Endothelial cell of umbilical vein (primary cell): ENCODE data around the gene GKN2. TPM values are rescaled to one million over a fixed set of nuclear protein-coding genes. Genes with fewer than 3 reads are reported as not detected.

Experiments
- BruUV-seq: library from RNA; stranded (reverse); fragments of 400-500 nt; replicated peaks from 2 replicates; lab custom pipeline; 2021; lab: Mats Ljungman, UMichigan
- CTCF ChIA-PET: fragments of 300-600, 350-600 bp; sonication (Branson Sonifier 250); formaldehyde crosslinking; loops from one replicate; lab custom pipeline; 2021; ENCODE audit warnings: antibody characterized with exemption, inconsistent platforms; lab: Charles Lee
- POLR2A ChIA-PET: fragments of 300-600, 350-600 bp; sonication (Branson Sonifier 250); formaldehyde crosslinking; loops from one replicate; lab custom pipeline; 2021; ENCODE audit warnings: antibody characterized with exemption, inconsistent platforms; lab: Charles Lee
- DNase-seq: peaks from one replicate; pipeline ENCODE4 v3.0.0-alpha.2; 2011; ENCODE audit warnings: low read depth, low spot score
- FAIRE-seq: peaks from 2 replicates; lab custom pipeline; 2011; peaks lifted over from hg19 to GRCh38; lab: Jason Lieb, UNC
- H2AFZ ChIP-seq: 2 replicates; pipeline ENCODE4 v1.6.0; 2012; ENCODE audit warnings: low read depth, low read length, control low read depth, inconsistent platforms
- H3K27ac ChIP-seq: 2 replicates; pipeline ENCODE4 v1.5.1; 2011; ENCODE audit warnings: low read depth, mild to moderate bottlenecking, control low read depth, low read length, moderate library complexity; ENCODE audit not compliant: insufficient read depth
- H3K27me3 ChIP-seq, 2 experiments: 2 replicates each; pipeline versions ENCODE4 v1.6.0 to v1.6.1; 2011; ENCODE audit warnings: low read length in 2 of 2, mixed read lengths in 1 of 2; ENCODE audit not compliant: control insufficient read depth in 2 of 2, insufficient read depth in 2 of 2
- H3K36me3 ChIP-seq, 2 experiments: 2 replicates in 1 of 2; 3 replicates in 1 of 2; pipeline ENCODE4 v1.5.1; 2011; ENCODE audit warnings: low read length in 2 of 2, mild to moderate bottlenecking in 1 of 2, moderate library complexity in 1 of 2; ENCODE audit not compliant: control insufficient read depth in 2 of 2, insufficient read depth in 2 of 2; ENCODE audit errors: extremely low read depth in 1 of 2
- H3K4me1 ChIP-seq: 3 replicates; pipeline ENCODE4 v1.5.1; 2011; ENCODE audit warnings: mild to moderate bottlenecking, low read length; ENCODE audit not compliant: control insufficient read depth, insufficient read depth; ENCODE audit errors: extremely low read depth
- H3K4me2 ChIP-seq: 2 replicates; pipeline ENCODE4 v1.6.1; 2011; ENCODE audit warnings: low read length, control low read depth, mixed read lengths; ENCODE audit not compliant: insufficient read depth
- H3K4me3 ChIP-seq, 3 experiments: fragments of 200-600 bp in 1 of 3; sonication (generic), shearing (Covaris generic) in 1 of 3; replicated peaks in 1 of 3; 2 replicates each; pipeline ENCODE4 v1.5.1; 2011 to 2016; ENCODE audit warnings: control low read depth in 3 of 3, low read length in 3 of 3, mild to moderate bottlenecking in 2 of 3, inconsistent platforms in 1 of 3, low read depth in 1 of 3, moderate library complexity in 1 of 3; ENCODE audit not compliant: insufficient read depth in 1 of 3
- H3K79me2 ChIP-seq: 2 replicates; pipeline ENCODE4 v1.6.0; 2012; ENCODE audit warnings: low read length, inconsistent platforms; ENCODE audit not compliant: control insufficient read depth, insufficient read depth
- H3K9ac ChIP-seq: replicated peaks from 2 replicates; pipeline ENCODE3; 2011; ENCODE audit warnings: low read length, control low read depth; ENCODE audit not compliant: insufficient read depth; ENCODE audit errors: extremely low read depth
- H3K9me1 ChIP-seq: replicated peaks from 3 replicates; pipeline ENCODE4 v1.6.0; 2011; ENCODE audit warnings: mild to moderate bottlenecking, low read length; ENCODE audit not compliant: control insufficient read depth, insufficient read depth; ENCODE audit errors: extremely low read depth
- H3K9me3 ChIP-seq: replicated peaks from 2 replicates; pipeline ENCODE4 v1.5.1; 2012; ENCODE audit warnings: low read length, inconsistent platforms; ENCODE audit not compliant: control insufficient read depth, insufficient read depth
- H4K20me1 ChIP-seq: replicated peaks from 2 replicates; pipeline ENCODE3; 2011; ENCODE audit warnings: mild to moderate bottlenecking, low read length; ENCODE audit not compliant: control insufficient read depth, insufficient read depth; ENCODE audit errors: extremely low read depth
- CTCF ChIP-seq, 2 donors: IDR thresholded peaks; 1 replicate in 1 of 2; 2 replicates in 1 of 2; pipeline ENCODE4 v1.5.1; 2011; ENCODE audit warnings: low read length in 2 of 2, mild to moderate bottlenecking in 2 of 2, moderate library complexity in 2 of 2, control low read depth in 1 of 2, inconsistent platforms in 1 of 2, low read depth in 1 of 2; ENCODE audit not compliant: insufficient read depth in 1 of 2; ENCODE audit errors: extremely low read depth in 1 of 2
- EZH2 ChIP-seq: IDR thresholded peaks from 2 replicates; pipeline ENCODE4 v1.6.1; 2012; ENCODE audit warnings: borderline replicate concordance, low read depth, mild to moderate bottlenecking, moderate library complexity, low read length, inconsistent platforms; ENCODE audit not compliant: severe bottlenecking
- FOS ChIP-seq: IDR thresholded peaks from 2 replicates; pipeline ENCODE4 v1.6.1; 2011; ENCODE audit warnings: mild to moderate bottlenecking, low read length, moderate library complexity, borderline replicate concordance; ENCODE audit not compliant: insufficient read depth
- GATA2 ChIP-seq: IDR thresholded peaks from 2 replicates; pipeline ENCODE4 v1.7.0; 2011; ENCODE audit warnings: low read depth, mild to moderate bottlenecking, moderate library complexity, mixed read lengths, low read length; ENCODE audit not compliant: insufficient read length, insufficient read depth
- JUN ChIP-seq: IDR thresholded peaks from 2 replicates; pipeline ENCODE4 v1.6.1; 2011; ENCODE audit warnings: borderline replicate concordance, low read depth; ENCODE audit not compliant: insufficient read length, insufficient read depth
- MAX ChIP-seq: IDR thresholded peaks from 2 replicates; pipeline ENCODE4 v1.6.1; 2011; ENCODE audit not compliant: insufficient read depth, insufficient read length
- MYC ChIP-seq: IDR thresholded peaks from one replicate; pipeline ENCODE4 v1.6.1; 2011; ENCODE audit warnings: mild to moderate bottlenecking, low read depth, low read length
- POLR2A ChIP-seq: IDR thresholded peaks from 2 replicates; pipeline ENCODE4 v1.6.1; 2012; ENCODE audit warnings: low read depth, mild to moderate bottlenecking, control low read depth, low read length
- POLR2AphosphoS5 ChIP-seq: IDR thresholded peaks from 2 replicates; pipeline ENCODE4 v1.6.1; 2012; ENCODE audit warnings: low read depth, mild to moderate bottlenecking, control low read depth, low read length, moderate library complexity; ENCODE audit not compliant: insufficient read depth
- dilution Hi-C: fragments of 300-500 bp; cut with MboI; formaldehyde crosslinking; loops from one replicate; pipeline ENCODE4 v1.15.0; 2019; ENCODE audit warnings: low sequenced_read_pairs; ENCODE audit not compliant: extremely low pct_ligation_motif_present
- intact Hi-C: fragments of 100-400 bp; cut with micrococcal nuclease; formaldehyde crosslinking; loops from one replicate; pipeline ENCODE4 v1.10.0; 2022
- polyA plus RNA-seq, 4 experiments: library from polyadenylated mRNA; depleted of rRNA in 3 of 4; stranded (reverse) in 3 of 4; unstranded in 1 of 4; fragments of >200 nt; gene quantifications; 2 replicates each; pipeline versions ENCODE4 v1.2.1 to v1.2.3, GENCODE V29; 2011 to 2012; ENCODE audit warnings: missing spikeins in 1 of 4
- total RNA-seq: library from RNA; stranded (reverse); gene quantifications from 2 replicates; pipeline ENCODE4 v1.2.3, GENCODE V29; 2021

Gene GKN2
- total and polyA plus RNA-seq, 2 donors (not counting 3 experiments of a cell fraction or from before 2014, with no cell fraction given), result not detected

- Histone ChIP-seq H3K4me3 (no peak overlapping the region), H3K27ac (no peak overlapping the region), H2AFZ (no peak overlapping the region), H3K4me2 (no peak overlapping the region), H4K20me1 (no peaks in the 10 kb centered on the region), H3K36me3 (no peaks in the 10 kb centered on the region), H3K9me1 (no peaks in the 10 kb centered on the region), H3K79me2 (no peaks in the 10 kb centered on the region), H3K4me1 (peaks cover 32% of the 10 kb centered on the region), H3K9ac (no peak overlapping the region), H3K27me3 (peaks cover 2 to 3% of the 10 kb centered on the region in 2 experiments), H3K9me3 (no peaks in the 10 kb centered on the region)
- intact Hi-C loops, result loop anchor here (5.0 kb wide), 1 partner anchor 439 kb away; the partner anchor contains the start of genes APLF and FBXO48
- ChIA-PET CTCF (interaction anchor here (1.0 to 6.5 kb wide), 12 partner anchors 12 to 198 kb away, joined by 4 to 146 read pairs (median 8); no protein-coding TSS in a partner anchor), POLR2A (interaction anchor here (1.0 to 2.2 kb wide), 2 partner anchors 12 to 27 kb away, joined by 3 to 6 read pairs; no protein-coding TSS in a partner anchor)
- no peak for DNase-seq
- FAIRE-seq, result no peak
- no TSS peak for BruUV-seq
- TF ChIP-seq MAX (no peak), MYC (no peak), EZH2 (no peak), POLR2A (no peak)
- dilution Hi-C loops, result no loop called here
Observed at GRCh38 chr2:68906716-68907115, 46.0 kb downstream of the GKN2 start.

- ChIA-PET POLR2A (no interaction called here), CTCF (interaction anchor here (1.9 kb wide), 1 partner anchor 20 kb away, joined by 5 read pairs; no protein-coding TSS in a partner anchor)
Observed at GRCh38 chr2:68905116-68905515, 47.6 kb downstream of the GKN2 start.

More at GRCh38 chr2:68905116-68905515, 47.6 kb downstream of the GKN2 start:
- peaks cover 32% of the 10 kb centered on the region for H3K4me1 ChIP-seq
- no peak overlapping the region for H2AFZ ChIP-seq
- BruUV-seq, result no TSS peak
- peaks cover 0 to 2% of the 10 kb centered on the region in 2 experiments for H3K27me3 ChIP-seq
- H4K20me1 ChIP-seq, result no peaks in the 10 kb centered on the region
- DNase-seq (no peak), FAIRE-seq (no peak)
- H3K4me3 ChIP-seq, result no peak overlapping the region
- H3K27ac ChIP-seq, result no peak overlapping the region
- H3K9ac ChIP-seq, result no peak overlapping the region
- no peak overlapping the region for H3K4me2 ChIP-seq
- no peak for TF ChIP-seq MYC
- no peak for TF ChIP-seq MAX
- no peak for TF ChIP-seq JUN
- TF ChIP-seq EZH2, result no peak
- TF ChIP-seq GATA2, result no peak
- no peak for TF ChIP-seq POLR2AphosphoS5
- TF ChIP-seq FOS, result no peak
- no peak for TF ChIP-seq CTCF (IDR thresholded peaks at IDR 0.05; ENCODE audit: extremely low read depth in 1 of 2, insufficient read depth in 1 of 2, low read depth in 1 of 2, low read length in 2 of 2)
- no peak for TF ChIP-seq POLR2A
- no peaks in the 10 kb centered on the region for H3K9me3 ChIP-seq
- H3K79me2 ChIP-seq, result no peaks in the 10 kb centered on the region
- no peaks in the 10 kb centered on the region for H3K36me3 ChIP-seq
- H3K9me1 ChIP-seq, result no peaks in the 10 kb centered on the region
- dilution Hi-C loops (no loop called here), intact Hi-C loops (loop anchor here (5.0 kb wide), 1 partner anchor 438 kb away; the partner anchor contains the start of genes APLF and FBXO48)
